CD4-positive, alpha-beta T cell treated with Interleukin-21 for 1 hour (primary cell): Measurements from ENCODE around the gene PRELID1.
"Not testable (repeated sequence)": the region's sequence is repeated elsewhere in the genome, so short reads cannot be mapped to it uniquely, and the experiment has no call there.

Experiments used
- DNase-seq: peaks from one replicate; pipeline ENCODE4 v3.0.0-alpha.2; 2020

PRELID1 gene, protein sequence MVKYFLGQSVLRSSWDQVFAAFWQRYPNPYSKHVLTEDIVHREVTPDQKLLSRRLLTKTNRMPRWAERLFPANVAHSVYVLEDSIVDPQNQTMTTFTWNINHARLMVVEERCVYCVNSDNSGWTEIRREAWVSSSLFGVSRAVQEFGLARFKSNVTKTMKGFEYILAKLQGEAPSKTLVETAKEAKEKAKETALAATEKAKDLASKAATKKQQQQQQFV

DNA sequence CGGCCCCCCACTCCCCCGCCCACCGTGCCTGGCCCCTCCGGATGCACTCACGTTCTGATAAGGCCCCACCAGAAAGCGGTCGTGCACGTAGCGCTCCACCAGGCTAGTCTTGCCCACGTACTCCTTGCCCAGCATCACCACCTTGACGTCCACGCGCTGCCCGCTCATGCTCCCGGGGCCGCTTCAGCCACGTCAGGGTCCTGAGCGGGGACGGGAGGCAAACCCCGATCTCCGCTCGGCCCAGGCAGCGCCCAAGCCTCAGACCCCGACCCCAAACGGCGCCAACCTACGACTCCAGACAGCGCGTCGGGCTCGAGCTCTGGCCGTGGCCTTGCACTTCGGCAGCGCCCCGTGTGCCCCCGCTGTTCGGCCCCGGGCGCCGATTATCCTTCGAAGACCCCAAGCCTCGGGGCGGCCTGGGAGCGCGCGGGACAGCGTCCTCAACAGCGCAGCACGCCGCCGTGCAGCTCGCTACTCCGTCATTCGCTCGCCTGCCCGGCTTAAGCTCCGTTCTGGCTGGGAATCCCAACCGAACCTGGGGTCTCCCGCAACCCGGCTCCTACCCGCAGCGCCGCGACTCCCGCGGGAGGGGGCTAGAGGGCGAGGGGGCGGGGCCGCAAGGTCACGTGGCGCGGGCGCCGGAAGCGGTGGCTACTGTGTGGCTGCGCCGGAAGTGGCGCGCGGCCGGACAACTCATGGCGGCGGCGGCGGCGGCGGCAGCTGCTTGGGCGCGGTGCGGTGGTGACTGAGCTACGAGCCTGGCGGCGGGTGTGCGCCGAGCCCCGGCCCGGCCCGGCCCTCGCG, at the start of gene PRELID1, which contains the start of gene RAB24:
Gene PRELID1, plus strand, starts transcription at position 679 of the 804 bp plus-strand sequence. CDS start 187 bp downstream, outside the sequence.
Gene RAB24, minus strand, starts transcription at position 599 of the 804 bp plus-strand sequence. Its CDS starts 431 bp downstream, at position 168.
- DNase-seq, result peak; percentile 88

DNA sequence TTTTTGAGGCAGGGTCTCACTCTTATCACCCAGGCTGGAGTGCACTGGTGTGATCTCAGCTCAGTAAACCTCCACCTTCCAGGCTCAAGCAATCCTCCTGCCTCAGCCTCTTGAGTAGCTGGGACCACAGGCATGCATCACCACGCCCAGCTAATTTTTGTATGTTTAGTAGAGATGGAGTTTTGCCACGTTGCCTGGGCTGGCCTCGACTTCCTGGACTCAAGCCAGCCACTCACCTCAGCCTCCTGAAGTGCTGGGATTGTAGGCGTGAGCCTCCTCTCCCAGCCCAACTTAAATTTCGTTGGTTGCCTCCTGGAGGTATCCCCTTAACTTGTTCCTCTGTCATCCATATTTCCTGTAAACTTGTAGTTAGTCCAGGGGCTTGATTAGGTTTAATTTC, 47.3 kb upstream of the PRELID1 start:
- DNase-seq, result no peak

DNA sequence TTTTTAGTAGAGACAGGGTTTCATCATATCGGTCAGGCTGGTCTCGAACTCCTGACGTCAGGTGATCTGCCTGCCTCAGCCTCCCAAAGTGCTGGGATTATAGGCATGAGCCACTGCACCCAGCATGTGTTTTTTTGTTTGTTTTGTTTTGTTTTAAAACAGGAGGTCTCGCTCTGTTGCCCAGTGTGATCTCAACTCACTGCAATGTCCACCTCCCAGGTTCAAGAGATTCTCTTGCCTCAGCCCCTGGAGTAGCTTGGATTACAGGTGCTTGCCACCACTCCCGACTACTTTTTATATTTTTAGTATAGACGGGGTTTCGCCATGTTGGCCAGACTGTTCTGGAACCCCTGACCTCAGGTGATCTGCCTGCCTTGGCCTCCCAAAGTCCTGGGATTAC, 44.9 kb upstream of the PRELID1 start:
- DNase-seq, result not testable (repeated sequence)

DNA sequence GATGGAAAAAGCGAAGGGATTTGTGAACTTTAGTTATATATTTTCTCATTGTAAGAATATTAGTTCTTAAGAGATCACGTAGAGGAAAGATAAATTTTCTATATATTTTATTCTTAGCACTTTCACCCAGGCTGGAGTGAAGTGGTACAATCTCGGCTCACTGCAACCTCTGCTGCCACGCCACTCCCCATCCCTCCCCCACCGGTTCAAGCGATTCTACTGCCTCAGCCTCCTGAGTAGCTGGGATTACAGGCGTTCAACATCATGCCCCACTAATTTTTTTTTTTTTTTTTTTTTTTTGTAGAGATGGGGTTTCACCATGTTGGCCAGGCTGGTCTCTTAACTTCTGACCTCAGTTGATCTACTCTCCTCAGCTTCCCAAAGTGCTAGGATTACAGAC, 42.6 kb upstream of the PRELID1 start:
- DNase-seq, result no peak

DNA sequence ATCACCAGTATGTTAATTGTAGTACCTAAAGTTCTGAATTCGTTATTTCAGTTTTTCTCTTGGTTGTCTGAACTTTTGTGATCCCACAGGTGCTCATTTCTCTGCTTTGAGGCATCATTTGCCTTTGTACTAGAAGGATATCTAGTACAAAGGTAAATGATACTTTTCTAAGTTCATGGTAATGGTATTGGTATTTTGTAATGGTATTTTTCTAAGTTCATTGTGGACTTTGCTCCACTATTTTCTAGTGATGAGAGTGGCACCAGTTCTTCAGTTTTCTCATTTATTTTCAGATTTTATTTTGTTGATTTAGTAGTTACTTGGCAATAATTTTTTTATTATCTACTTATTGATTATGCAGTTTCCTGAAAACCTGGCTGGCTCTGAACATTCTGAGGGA, 42.1 kb upstream of the PRELID1 start:
- DNase-seq, result no peak

DNA sequence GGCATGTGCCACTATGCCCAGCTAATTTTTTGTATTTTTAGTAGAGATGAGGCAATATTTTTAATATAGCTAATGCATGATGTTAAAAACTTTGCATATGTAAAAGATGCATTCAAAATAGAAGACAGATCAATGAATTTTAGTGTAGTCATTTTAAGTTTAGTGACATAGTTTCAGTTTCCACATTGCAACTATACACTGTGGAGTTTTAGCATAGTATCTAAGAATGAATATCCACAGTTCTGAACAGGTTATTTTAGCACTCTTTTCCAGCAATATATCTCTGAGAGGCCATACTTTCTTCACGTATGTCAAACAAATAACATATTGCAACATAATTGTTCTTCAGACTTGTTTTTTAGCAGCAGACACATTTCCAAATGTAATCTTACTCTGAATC, 39.4 kb upstream of the PRELID1 start:
- DNase-seq, result no peak

DNA sequence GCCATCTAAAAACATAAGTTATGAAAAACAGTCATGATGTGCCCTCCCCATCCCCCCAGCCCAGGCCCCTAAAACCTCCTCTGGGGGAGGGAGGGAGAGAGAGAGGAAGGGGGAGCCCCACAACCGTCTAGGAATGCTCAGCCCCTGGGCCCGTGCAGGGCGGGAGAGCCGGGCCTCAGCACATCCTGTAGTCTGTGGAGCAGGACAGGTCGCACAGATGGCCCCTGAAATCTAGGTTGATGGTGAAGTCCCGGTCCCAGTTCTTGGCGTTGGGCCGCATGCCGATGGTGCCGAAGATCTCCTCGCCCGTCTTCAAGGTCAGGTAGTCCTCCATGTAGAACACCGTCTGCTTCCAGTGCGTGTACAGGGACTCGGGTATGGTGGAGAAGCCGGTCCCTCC, 38.2 kb upstream of the PRELID1 start:
- DNase-seq, result no peak

DNA sequence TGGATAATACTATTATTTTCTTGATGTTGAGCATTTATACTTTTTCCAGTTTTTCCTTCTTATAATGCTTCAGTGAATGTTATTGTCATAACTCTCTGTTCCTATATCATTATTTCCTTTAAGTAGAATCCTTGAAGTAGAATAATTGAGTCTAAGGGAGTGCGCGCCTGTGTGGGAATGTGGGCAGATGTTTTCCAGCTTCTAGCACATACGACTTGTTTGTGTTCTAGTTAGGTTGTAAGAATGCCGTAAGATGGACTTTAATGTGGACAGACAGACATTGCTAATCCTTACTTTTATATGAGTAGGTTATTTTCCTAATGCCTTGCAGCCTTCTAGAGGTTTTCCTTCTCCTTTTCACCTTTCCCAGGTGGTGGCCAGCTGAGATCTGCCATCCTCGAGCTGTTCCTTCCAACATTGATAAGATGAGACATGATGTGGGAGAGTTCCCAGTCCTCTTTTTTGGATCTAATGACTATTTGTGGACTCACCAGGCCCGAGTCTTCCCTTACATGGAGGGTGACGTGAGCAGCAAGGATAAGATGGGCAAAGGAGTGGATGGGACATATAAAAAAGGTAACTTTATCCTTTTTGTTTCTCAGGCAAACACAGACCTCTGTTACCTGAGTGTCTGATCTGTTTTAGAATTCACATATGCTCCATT, 34.2 kb upstream of the PRELID1 start:
- no peak for DNase-seq

DNA sequence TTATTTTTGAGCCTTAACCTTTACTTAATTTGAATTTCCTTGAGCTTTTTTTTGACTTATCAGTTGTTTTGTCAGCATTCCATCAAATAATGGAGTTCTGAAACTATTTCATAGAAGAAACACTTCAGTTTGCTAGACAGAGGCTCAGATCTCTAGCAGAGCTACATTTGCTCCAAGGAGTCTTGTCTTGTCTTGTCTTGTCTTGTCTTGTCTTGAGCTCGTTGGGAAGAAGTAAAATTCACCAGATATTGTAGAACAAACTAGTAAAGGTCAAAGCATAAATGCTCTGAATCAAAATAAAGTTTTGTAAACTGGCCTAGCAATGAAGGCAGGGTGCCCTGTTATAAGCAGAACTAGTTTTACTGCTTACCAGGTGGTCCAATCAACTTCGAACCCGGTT, 33.6 kb upstream of the PRELID1 start:
- no peak for DNase-seq

DNA sequence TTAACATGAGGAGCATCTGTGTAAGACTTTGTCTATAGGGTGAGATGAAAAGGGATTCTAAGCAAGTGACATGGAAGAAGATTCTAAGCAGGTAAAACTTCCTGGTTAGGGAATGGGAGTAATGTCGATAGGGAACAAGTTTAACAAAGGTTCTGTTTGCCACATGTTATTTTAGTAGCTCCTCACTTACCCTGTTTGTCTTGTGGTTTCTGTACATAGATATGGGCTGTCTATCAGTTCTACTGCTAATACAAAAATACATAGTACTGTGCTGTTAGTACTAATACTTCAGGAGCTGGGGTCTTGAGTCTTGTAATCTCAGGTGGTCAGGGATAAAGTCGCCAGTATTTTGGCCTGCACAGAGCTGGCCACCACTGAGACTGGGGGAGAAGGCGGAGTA, 32.9 kb upstream of the PRELID1 start:
- no peak for DNase-seq

DNA sequence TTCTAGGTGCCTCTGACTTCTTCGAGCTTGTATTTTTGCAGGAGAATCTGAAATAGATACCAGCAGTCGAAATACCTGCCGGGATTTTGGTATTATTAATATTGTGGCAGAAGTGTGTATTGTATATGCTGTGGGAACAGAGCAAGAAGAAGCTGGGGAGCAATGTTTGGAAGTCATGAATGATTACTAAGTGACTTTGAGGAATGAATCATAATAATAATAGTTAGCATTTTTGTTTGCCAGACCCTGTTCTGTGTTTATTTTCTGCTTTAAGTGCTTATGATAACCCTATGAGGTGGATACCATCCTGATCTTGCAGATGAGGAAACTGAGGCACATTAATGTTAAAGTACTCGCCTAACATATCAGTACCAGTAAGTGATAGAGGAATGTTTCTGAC, 32.5 kb upstream of the PRELID1 start:
- DNase-seq, result no peak

DNA sequence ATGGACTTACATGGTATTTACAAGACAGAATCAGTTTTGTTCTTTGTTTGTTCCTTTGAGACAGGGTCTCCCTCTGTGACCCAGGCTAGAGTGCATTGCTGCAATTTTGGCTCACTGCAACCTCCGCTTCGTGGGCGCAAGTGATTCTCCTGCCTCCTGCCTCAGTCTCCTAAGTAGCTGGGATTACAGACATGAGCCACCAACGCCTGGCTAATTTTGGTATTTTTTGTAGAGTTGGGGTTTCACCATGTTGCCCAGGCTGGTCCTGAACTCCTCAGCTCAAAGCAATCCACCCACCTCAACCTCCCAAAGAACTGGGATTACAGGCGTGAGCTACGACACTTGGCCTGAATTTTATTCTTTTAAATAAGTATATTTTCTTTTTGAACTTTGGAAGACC, 27.7 kb upstream of the PRELID1 start:
- DNase-seq, result no peak

DNA sequence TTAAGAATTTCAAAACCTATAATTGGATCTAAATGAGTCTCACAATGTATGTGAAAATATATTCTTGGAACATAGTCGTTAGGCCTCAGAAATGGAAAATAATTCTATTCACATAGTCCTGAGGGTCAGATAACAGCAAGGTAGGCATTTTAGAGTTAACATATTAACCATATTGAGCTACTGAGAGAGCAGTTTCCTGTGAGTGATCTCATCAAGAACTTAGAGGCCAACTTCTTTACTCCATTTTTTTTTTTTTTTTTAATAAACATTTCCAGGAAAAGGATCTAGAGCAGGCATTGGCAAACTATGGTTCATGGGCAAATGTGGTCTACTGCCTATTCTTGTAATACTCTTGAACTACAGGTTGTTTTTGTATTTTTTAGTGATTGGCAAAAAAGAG, 26.7 kb upstream of the PRELID1 start:
- DNase-seq, result no peak

DNA sequence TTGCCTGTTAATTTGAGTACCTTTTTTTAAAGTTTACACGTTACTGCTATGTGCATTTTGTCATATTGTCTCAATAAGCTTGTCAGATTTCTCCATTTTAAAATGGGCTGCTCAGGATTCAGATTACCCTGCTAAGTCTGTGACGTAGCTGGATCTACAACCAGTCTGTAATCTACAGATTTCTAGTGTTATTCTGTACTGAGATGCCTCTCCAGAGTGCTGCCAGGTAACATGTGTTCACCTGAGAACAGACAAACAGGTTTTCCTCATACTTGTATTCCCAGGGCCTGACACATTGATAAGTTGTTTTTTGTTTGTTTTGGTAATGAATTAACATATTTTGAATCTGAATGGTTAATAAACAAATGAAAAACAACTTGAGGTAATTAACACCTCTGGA, 15.4 kb upstream of the PRELID1 start:
- DNase-seq, result no peak

DNA sequence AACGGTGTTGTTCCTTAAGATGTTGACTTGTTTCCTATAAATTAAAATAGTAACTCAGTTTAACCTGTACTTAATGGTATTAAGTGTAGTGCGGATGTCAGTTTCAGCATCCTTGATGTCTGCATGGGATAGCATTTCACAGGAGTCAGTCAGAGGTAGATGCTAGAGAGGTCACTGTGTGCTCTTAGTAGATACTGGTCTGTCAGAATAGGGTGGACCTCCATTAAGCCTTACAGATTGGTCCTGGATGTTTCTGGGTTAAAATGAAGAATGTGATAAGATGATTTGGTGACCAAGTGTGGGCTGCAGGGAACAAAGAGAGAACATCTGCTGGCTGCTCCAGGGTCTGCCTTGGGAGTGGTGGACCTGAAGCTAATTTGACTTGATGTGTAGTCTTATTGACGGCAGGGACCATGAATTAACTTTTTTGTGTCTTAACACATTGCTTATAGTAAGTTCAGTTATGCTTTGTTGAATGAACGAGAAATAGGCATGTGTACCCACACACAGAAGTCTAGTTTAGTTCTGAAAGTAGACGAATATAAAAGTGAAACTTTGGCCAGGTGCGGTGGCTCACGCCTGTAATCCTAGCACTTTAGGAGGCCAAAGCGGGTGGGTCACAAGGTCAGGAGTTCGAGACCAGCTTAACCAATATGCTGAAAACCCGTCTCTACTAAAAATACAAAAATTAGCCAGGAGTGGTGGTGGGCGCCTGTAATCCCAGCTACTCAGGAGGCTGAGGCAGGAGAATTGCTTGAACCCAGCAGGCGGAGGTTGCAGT, 12.6 kb upstream of the PRELID1 start:
- no peak for DNase-seq

DNA sequence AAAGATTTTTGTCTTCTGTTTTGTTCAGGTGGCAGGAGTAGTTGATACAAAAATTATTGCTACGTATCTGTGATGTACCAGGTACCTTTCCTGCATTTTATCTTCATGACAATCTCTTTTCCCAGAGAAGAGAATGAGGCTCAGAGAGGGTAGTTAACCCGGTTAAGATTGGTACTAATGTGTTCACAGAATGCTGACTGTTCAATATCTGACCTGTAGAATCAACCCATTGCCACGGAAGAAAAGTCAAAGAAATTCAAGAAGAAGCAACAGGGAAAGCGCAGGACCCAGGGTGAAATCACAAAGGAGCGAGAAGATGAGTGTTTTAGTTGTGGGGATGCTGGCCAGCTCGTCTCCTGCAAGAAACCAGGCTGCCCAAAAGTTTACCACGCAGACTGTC, 11.9 kb upstream of the PRELID1 start:
- no peak for DNase-seq

DNA sequence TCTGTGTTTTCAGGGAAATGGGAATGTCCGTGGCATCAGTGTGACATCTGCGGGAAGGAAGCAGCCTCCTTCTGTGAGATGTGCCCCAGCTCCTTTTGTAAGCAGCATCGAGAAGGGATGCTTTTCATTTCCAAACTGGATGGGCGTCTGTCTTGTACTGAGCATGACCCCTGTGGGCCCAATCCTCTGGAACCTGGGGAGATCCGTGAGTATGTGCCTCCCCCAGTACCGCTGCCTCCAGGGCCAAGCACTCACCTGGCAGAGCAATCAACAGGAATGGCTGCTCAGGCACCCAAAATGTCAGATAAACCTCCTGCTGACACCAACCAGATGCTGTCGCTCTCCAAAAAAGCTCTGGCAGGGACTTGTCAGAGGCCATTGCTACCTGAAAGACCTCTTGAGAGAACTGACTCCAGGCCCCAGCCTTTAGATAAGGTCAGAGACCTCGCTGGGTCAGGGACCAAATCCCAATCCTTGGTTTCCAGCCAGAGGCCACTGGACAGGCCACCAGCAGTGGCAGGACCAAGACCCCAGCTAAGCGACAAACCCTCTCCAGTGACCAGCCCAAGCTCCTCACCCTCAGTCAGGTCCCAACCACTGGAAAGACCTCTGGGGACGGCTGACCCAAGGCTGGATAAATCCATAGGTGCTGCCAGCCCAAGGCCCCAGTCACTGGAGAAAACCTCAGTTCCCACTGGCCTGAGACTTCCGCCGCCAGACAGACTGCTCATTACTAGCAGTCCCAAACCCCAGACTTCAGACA, 9.6 kb upstream of the PRELID1 start:
- no peak for DNase-seq

DNA sequence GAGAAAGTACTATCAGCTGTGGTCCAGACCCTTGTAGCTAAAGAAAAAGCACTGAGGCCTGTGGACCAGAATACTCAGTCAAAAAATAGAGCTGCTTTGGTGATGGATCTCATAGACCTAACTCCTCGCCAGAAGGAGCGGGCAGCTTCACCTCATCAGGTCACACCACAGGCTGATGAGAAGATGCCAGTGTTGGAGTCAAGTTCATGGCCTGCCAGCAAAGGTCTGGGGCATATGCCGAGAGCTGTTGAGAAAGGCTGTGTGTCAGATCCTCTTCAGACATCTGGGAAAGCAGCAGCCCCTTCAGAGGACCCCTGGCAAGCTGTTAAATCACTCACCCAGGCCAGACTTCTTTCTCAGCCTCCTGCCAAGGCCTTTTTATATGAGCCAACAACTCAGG, 9.0 kb upstream of the PRELID1 start:
- no peak for DNase-seq

DNA sequence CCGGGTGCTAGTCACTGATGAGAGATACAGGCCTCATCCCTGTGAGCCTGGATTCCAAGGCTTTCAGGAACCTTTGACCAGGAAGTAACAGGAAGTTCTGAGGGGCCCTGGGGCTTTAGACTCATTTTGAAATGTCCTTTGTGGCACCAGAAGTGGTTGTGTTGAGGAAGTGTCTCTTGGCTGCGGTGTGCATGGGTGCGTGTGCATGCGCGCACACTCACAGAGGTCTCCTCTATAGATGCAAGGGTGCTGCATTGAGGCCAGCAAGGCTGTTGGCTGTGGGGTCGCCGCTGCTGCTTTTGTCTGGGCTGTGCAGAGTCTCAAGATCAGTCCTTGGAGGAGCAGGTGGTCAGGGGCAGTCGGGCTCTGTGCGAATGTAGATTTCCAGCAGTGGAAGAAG, 7.7 kb upstream of the PRELID1 start:
- DNase-seq, result no peak

DNA sequence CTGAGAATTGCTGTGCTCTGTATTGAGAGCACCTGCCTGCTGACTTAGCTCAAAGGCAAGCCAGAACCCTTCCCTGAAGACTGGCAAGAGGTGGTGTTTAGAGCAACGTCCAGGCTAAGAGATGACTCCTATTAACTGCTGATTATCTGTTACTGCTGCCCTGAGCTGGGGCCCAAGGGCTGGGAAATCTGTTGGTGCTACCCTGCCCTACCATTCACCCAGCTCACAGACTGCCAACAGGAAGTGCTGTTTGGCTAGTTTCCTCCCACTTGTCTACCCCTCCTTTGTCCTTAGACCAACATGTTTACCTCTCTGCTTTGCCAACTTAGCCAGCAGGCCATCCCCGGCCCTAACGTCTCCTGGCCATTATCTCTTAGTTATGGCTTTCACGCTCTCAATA, 7.0 kb upstream of the PRELID1 start:
- DNase-seq, result no peak

DNA sequence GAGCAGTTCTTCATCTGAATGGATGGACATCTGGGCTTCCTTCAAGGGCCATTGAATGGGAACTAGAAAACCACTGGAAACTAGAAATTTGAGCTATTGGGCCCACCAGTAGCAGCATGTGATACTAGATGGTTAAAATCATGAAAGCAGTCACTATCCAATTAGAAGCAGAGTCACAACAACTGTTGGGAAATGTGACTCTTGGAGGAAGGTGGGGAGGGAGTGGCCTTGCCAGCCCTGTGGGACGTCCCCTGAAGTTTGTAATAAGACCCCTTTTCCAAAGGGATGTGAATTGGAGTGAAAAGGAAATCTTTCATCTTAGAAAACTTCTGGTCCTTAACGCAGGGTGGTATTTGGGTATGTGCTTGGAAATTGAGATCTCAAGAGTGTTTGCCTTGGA, 5.7 kb upstream of the PRELID1 start:
- DNase-seq, result no peak

DNA sequence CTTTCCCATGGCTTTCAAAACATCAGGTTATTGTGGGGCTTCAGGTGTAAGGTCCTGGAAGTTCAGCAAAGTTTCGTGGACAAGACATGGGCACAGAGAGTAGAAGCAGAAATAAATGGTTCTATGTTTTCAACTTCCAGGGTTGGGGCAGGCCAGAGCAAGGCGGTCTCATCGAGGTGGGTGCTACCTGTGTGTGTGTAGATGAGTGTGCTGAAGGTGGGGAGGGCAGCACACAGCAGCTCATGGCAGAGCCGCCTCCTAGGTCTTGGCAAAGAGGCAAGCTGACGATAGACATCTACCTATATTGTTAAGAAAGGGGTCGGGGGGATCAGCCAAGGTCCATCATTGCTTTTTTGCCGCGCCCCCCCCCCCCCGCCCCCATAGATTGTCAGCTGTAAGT, 3.9 kb upstream of the PRELID1 start:
- no peak for DNase-seq
